Measurements from ENCODE around the gene LRP11. TPM values are rescaled to one million over a fixed set of nuclear protein-coding genes. Genes with fewer than 3 reads are reported as not detected.

The LRP11 gene
- total and polyA plus RNA-seq, 2 experiments from 2014 or later: 33.6 to 35.4 TPM

- H3K4me3 ChIP-seq: no peak overlapping the region
- TF ChIP-seq EZH2phosphoT487 (IDR thresholded peaks at IDR 0.05; ENCODE audit: low read depth, severe bottlenecking, unreplicated experiment): no peak
- no peak for TF ChIP-seq CTCF (IDR thresholded peaks at IDR 0.05; ENCODE audit: poor library complexity)
- TF ChIP-seq EZH2 (IDR thresholded peaks at IDR 0.05; ENCODE audit: borderline replicate concordance): no peak
- WGBS (ENCODE audit: low lambda C conversion rate, missing lambda C conversion rate): 87% methylated on average over 13 of the region's 13 CpGs
- H3K27me3 ChIP-seq: no peaks in the 10 kb centered on the region
- H3K79me2 ChIP-seq: no peaks in the 10 kb centered on the region
- H4K20me1 ChIP-seq (ENCODE audit: insufficient read depth, poor library complexity, severe bottlenecking): no peaks in the 10 kb centered on the region
- H3K9me3 ChIP-seq (ENCODE audit: low read depth): no peaks in the 10 kb centered on the region
- no peak overlapping the region for H3K4me2 ChIP-seq
- no peak overlapping the region for H3K27ac ChIP-seq
- H3K36me3 ChIP-seq (replicated peaks; ENCODE audit: insufficient read depth, low read depth): no peaks in the 10 kb centered on the region
- H3K4me1 ChIP-seq (ENCODE audit: insufficient read depth): no peaks in the 10 kb centered on the region
- no peak for DNase-seq (ENCODE audit: low spot score)
- no peaks in the 10 kb centered on the region for H3K9me2 ChIP-seq (replicated peaks; ENCODE audit: insufficient read depth)
- no peak overlapping the region for H2AFZ ChIP-seq
These were observed 40.7 kb upstream of the LRP11 start for GRCh38 chr6:149904661-149905370.

GRCh38 chr6:149903938-149904611, 39.9 kb upstream of the LRP11 start:
- Histone ChIP-seq H3K27me3 (no peaks in the 10 kb centered on the region), H3K4me1 (ENCODE audit: insufficient read depth) (no peaks in the 10 kb centered on the region), H3K27ac (no peak overlapping the region), H3K79me2 (no peaks in the 10 kb centered on the region), H3K9me2 (replicated peaks; ENCODE audit: insufficient read depth) (no peaks in the 10 kb centered on the region), H3K36me3 (replicated peaks; ENCODE audit: insufficient read depth, low read depth) (no peaks in the 10 kb centered on the region), H2AFZ (no peak overlapping the region), H4K20me1 (ENCODE audit: insufficient read depth, poor library complexity, severe bottlenecking) (no peaks in the 10 kb centered on the region), H3K4me2 (no peak overlapping the region), H3K4me3 (no peak overlapping the region), H3K9me3 (ENCODE audit: low read depth) (no peaks in the 10 kb centered on the region)
- TF ChIP-seq CTCF (IDR thresholded peaks at IDR 0.05; ENCODE audit: poor library complexity): no peak
- TF ChIP-seq EZH2phosphoT487 (IDR thresholded peaks at IDR 0.05; ENCODE audit: low read depth, severe bottlenecking, unreplicated experiment): no peak
- TF ChIP-seq EZH2 (IDR thresholded peaks at IDR 0.05; ENCODE audit: borderline replicate concordance): no peak
- no peak for DNase-seq (ENCODE audit: low spot score)
- WGBS (ENCODE audit: low lambda C conversion rate, missing lambda C conversion rate): 67% methylated on average over 5 of the region's 5 CpGs

GRCh38 chr6:149901444-149902140, 37.4 kb upstream of the LRP11 start:
- Histone ChIP-seq H3K4me1 (ENCODE audit: insufficient read depth) (no peaks in the 10 kb centered on the region), H3K27me3 (no peaks in the 10 kb centered on the region), H3K36me3 (replicated peaks; ENCODE audit: insufficient read depth, low read depth) (no peaks in the 10 kb centered on the region), H3K79me2 (no peaks in the 10 kb centered on the region), H3K27ac (no peak overlapping the region), H3K4me2 (no peak overlapping the region), H4K20me1 (ENCODE audit: insufficient read depth, poor library complexity, severe bottlenecking) (no peaks in the 10 kb centered on the region), H3K9me3 (ENCODE audit: low read depth) (no peaks in the 10 kb centered on the region), H2AFZ (no peak overlapping the region), H3K4me3 (no peak overlapping the region), H3K9me2 (replicated peaks; ENCODE audit: insufficient read depth) (no peaks in the 10 kb centered on the region)
- no peak for TF ChIP-seq EZH2 (IDR thresholded peaks at IDR 0.05; ENCODE audit: borderline replicate concordance)
- TF ChIP-seq EZH2phosphoT487 (IDR thresholded peaks at IDR 0.05; ENCODE audit: low read depth, severe bottlenecking, unreplicated experiment): no peak
- no peak for TF ChIP-seq CTCF (IDR thresholded peaks at IDR 0.05; ENCODE audit: poor library complexity)
- DNase-seq (ENCODE audit: low spot score): no peak
- 82% methylated on average over 6 of the region's 6 CpGs for WGBS (ENCODE audit: low lambda C conversion rate, missing lambda C conversion rate)

Measured in hepatocyte (in vitro differentiated cells).